ENCODE data around the gene SLC47A2.

DNA sequence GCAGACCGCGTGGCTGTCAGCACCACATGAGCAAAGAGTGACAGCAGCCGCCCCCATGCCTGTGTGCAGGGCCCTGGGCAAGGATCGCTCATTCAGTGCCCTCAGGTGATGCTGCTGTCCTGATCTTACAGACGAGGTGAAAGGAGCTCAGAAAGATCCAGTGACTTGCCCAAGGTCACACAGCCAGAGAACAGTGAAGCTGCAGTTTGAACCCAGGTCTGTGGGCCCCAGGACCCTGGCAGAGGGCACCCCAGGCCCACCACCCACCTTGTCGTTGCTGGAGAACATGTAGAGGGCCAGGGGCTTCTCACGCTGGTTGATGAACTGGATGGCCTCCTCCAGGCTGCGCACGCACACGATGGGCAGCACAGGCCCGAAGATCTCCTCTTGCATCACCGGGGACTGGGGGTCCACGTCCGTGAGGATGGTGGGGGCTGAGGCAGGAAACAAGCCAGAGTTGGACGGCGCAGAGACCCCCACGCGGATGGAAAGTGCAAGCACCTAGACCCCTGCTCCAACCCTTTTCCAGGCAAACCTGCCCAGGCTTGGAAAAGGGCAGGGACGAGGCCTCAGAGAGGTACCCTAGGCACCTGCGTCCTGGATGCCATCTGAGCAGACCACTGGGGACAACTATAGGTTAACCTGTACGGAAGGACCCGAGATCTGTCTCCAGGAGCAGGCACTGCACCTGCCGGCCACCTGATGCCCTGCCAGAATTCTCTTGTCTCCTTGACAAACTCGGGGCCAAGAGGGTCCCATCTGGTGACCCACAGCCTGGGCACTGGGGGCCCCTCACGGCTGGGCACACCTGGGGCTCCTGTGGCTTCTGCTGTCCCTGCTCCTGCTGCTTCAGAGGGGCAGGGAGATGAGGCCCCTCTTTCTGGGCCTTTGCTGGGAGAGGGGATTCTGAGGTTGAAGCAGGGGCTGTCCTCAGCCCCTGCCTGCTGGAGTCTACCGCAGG, 23.1 kb upstream of the SLC47A2 start:
- TF ChIP-seq, protein P1, sequence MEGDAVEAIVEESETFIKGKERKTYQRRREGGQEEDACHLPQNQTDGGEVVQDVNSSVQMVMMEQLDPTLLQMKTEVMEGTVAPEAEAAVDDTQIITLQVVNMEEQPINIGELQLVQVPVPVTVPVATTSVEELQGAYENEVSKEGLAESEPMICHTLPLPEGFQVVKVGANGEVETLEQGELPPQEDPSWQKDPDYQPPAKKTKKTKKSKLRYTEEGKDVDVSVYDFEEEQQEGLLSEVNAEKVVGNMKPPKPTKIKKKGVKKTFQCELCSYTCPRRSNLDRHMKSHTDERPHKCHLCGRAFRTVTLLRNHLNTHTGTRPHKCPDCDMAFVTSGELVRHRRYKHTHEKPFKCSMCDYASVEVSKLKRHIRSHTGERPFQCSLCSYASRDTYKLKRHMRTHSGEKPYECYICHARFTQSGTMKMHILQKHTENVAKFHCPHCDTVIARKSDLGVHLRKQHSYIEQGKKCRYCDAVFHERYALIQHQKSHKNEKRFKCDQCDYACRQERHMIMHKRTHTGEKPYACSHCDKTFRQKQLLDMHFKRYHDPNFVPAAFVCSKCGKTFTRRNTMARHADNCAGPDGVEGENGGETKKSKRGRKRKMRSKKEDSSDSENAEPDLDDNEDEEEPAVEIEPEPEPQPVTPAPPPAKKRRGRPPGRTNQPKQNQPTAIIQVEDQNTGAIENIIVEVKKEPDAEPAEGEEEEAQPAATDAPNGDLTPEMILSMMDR (IDR thresholded peaks at IDR 0.05) = no peak
- TF ChIP-seq POLR2A (IDR thresholded peaks at IDR 0.05) = no peak

All from transverse colon (tissue), 3 donors.